Effector CD8-positive, alpha-beta T cell (primary cell): ENCODE measurements around the gene CLDN19.

Source experiments
- DNase-seq: peaks from one replicate; lab custom pipeline; 2025; lab: John Stamatoyannopoulos, UW

Gene CLDN19

GRCh38 chr1:42700006-42700405, 40.0 kb downstream of the CLDN19 start:
- DNase-seq: no peak

GRCh38 chr1:42698081-42698813, 41.8 kb downstream of the CLDN19 start:
- no peak for DNase-seq

- DNase-seq: no peak
These were observed 47.1 kb downstream of the CLDN19 start for GRCh38 chr1:42692911-42693310.

- no peak for DNase-seq
These were observed 47.6 kb downstream of the CLDN19 start for GRCh38 chr1:42692461-42692860.

GRCh38 chr1:42691157-42691498, 48.9 kb downstream of the CLDN19 start:
- no peak for DNase-seq

GRCh38 chr1:42690477-42691156, 49.4 kb downstream of the CLDN19 start:
- no peak for DNase-seq

DNA sequence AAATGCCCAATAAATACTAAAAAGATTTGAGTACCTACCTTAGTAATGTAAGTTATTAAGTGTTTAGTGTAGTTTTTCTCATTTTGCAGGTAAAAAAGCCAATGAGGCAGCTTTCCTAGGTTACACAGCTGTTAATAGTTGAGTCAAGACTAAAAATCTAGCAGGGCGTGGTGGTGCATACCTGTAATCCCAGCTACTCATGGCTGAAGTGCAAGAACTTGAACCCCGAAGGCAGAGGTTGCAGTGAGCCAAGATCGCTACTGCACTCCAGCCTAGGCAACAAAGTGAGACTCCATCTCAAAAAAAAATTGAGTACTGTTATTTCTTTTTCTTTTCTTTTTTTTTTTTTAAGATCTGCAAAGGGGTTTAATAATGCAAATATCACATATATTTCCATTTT, 50.1 kb downstream of the CLDN19 start:
- DNase-seq: no peak

GRCh38 chr1:42686418-42686817, 53.6 kb downstream of the CLDN19 start:
- no peak for DNase-seq

GRCh38 chr1:42684139-42684538, 55.9 kb downstream of the CLDN19 start:
- DNase-seq: no peak
